ENCODE measurements around the gene ANKMY1.

ANKMY1 gene

DNA sequence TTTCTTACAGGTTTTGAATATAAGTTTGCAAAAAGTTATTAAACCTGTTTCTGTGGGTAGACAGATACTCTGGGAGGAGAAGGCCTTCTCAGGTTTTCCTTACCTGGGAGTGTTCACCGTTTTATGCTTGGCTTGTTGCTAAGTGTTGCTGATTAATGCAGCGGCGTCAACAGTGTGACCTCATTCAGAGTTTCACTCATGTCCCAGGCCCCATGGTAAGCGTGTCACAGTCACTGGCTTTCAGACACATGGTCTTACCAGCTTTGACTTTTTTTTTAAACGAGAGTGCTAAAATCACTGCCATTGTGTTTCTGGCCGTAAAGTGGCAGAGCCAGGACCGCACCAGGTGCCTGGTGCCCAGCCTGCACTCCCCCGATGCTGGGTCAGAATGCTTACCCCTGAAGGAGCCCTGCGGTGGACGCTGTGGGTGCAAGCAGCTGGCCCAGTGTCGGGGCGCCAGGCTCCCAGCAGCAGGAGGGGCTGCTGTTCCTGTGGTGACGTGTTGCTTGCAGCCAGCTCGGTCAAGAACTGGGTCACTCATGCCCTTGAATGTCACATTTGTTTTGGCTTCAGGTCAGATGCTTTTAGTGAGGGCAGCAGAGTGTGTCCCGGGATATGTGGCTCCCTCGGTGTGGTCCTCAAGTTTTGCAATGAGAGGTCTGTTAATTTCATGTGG, 32.2 kb upstream of the ANKMY1 start:
- H3K4me3 ChIP-seq (ENCODE audit: low read depth, low read length), result no peak overlapping the region
- TF ChIP-seq, protein P1, sequence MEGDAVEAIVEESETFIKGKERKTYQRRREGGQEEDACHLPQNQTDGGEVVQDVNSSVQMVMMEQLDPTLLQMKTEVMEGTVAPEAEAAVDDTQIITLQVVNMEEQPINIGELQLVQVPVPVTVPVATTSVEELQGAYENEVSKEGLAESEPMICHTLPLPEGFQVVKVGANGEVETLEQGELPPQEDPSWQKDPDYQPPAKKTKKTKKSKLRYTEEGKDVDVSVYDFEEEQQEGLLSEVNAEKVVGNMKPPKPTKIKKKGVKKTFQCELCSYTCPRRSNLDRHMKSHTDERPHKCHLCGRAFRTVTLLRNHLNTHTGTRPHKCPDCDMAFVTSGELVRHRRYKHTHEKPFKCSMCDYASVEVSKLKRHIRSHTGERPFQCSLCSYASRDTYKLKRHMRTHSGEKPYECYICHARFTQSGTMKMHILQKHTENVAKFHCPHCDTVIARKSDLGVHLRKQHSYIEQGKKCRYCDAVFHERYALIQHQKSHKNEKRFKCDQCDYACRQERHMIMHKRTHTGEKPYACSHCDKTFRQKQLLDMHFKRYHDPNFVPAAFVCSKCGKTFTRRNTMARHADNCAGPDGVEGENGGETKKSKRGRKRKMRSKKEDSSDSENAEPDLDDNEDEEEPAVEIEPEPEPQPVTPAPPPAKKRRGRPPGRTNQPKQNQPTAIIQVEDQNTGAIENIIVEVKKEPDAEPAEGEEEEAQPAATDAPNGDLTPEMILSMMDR (IDR thresholded peaks at IDR 0.05; ENCODE audit: control insufficient read depth, extremely low read depth, insufficient read depth), result no peak
- DNase-seq (ENCODE audit: low read depth), result no peak

DNA sequence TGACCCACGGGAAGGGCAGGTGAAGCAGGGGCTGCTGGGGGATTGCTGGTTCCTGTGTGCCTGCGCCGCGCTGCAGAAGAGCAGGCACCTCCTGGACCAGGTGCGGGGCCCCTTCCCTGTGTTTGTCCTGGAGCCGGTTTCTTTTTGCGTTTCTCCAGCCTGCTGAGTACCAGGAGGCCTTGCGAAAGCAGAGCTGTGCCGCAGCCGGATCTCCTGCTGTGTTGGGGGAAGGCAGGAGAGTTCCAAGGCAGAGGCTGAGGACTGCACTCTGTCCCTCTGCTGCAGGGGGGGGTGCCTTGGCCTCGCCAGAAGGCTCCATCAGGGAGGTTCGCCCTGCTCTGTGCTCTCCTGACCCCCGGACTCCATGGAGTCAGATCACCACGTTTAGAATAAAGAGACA, 31.6 kb upstream of the ANKMY1 start:
- DNase-seq (ENCODE audit: low read depth), result no peak
- TF ChIP-seq, protein P1 (IDR thresholded peaks at IDR 0.05; ENCODE audit: control insufficient read depth, extremely low read depth, insufficient read depth), result no peak
- no peak overlapping the region for H3K4me3 ChIP-seq (ENCODE audit: low read depth, low read length)

DNA sequence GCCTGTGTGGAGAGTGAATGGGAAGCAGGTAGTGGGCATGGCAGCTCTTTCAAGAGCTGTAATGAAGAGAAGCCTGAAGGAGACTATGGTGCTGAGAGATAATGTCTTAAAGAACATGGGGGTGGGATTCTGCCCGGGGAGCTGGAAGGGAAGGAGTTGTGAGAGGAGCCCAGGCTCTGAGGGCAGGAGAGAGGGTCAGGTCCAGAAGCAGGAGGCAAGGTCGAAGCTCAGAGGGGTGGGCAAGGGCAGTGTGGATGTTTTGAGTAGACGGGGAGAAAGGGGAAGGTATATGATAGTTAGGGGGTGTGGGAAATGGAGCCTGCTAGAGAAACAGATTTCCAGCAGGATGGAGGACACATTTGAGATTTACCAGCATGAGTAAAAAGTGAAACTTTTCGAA, 30.9 kb upstream of the ANKMY1 start:
- no peak overlapping the region for H3K4me3 ChIP-seq (ENCODE audit: low read depth, low read length)
- no peak for DNase-seq (ENCODE audit: low read depth)
- TF ChIP-seq, protein P1 (IDR thresholded peaks at IDR 0.05; ENCODE audit: control insufficient read depth, extremely low read depth, insufficient read depth), result no peak

- TF ChIP-seq, protein P1 (IDR thresholded peaks at IDR 0.05; ENCODE audit: control insufficient read depth, extremely low read depth, insufficient read depth), result no peak
- H3K4me3 ChIP-seq (ENCODE audit: low read depth, low read length), result peak overlapping the region; percentile 83
- DNase-seq (ENCODE audit: low read depth), result no peak
Measured at GRCh38 chr2:240588006-240588655, 30.3 kb upstream of the ANKMY1 start.

DNA sequence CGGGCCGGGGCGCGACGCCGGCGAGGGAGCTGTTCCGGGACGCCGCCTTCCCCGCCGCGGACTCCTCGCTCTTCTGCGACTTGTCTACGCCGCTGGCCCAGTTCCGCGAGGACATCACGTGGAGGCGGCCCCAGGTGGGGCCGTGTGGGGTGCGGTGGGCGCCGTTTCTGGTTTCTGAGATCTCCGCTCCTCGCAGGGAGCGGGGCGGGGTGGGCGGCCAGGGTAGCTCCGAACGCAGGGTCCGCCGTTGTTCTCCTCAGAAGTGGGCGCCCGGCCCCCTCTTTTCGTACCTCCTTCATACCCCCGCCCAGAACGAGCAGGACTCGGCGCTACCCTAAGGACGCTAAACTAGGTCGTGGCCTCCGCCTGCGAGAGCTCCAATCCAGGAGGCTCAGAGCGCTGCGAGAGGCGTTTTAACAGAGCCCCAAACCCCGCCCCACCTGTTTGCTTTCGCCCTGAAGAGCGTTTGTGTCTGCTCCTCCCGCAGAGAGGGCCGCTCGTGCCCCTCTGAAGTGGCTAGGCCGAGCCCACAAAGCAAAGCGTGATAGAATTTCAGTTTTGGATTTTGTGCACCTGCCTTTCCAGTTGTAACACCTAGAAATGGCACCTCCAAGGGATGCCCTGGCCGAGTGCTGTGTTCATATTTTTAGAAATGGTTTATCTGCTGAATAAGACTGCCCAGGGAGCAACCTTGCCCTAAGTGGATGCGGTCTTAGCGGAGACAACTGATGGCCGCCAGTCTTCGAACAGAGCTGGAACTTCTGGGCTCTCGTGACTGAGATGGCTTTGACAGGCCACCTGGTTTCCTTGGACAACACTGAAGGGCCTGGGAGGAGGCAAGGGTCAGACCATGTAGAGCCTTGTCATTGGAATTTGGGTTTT, 29.4 kb upstream of the ANKMY1 start:
- TF ChIP-seq, protein P1 (IDR thresholded peaks at IDR 0.05; ENCODE audit: control insufficient read depth, extremely low read depth, insufficient read depth), result no peak
- no peak for DNase-seq (ENCODE audit: low read depth)
- peak overlapping the region; percentile 83 for H3K4me3 ChIP-seq (ENCODE audit: low read depth, low read length)

- TF ChIP-seq, protein P1 (IDR thresholded peaks at IDR 0.05; ENCODE audit: control insufficient read depth, extremely low read depth, insufficient read depth), result no peak
- peak; percentile 69 for DNase-seq (ENCODE audit: low read depth)
- H3K4me3 ChIP-seq (ENCODE audit: low read depth, low read length), result peak within 1 kb of the TSS; percentile 83
Measured at GRCh38 chr2:240586198-240586918, 28.6 kb upstream of the ANKMY1 start, which contains the start of gene CAPN10. Gene CAPN10 (plus strand): TSS chr2:240586734. CDS start chr2:240586912, 178 bp downstream.
